ENCODE data around the gene RBMS3.

DNA sequence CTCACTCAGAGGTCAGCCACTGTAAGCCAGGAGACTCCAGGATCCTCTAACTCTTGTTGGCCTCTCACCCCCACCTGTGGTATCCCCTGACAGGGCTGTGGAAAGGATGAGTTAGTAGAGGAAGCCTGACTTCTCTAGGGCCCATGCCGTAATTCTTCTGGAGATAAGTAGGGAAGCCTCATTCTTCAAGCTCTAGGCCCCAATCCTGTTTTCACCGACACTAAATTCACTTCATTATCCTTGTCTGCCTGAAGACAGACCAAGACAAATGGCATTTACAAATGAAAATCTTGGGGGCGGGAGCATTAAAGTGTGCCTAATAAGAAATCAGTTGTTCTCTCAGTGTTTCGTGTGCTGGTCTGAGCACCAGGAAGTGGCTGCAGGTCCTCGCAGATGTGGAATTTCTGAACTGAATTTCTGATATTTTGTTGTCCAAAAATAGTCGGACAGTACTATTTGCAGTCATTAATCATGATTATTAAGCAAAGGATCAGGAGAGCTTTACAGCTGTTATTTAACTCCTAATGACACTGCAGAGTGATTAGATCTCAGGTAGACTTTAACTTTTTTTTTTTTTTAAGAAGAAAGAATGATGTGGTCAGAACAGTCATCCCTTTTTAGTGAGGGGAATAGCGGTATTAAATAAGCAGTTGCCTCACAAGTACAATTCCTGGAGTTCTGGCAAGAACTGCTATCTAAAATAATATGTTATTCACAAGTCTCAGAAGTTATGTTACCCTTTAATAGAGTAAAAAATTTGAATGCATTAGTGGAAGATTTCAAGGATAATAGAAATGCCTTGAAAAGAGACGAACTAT, 58.4 kb downstream of the RBMS3 start:
- TF ChIP-seq, protein P1, sequence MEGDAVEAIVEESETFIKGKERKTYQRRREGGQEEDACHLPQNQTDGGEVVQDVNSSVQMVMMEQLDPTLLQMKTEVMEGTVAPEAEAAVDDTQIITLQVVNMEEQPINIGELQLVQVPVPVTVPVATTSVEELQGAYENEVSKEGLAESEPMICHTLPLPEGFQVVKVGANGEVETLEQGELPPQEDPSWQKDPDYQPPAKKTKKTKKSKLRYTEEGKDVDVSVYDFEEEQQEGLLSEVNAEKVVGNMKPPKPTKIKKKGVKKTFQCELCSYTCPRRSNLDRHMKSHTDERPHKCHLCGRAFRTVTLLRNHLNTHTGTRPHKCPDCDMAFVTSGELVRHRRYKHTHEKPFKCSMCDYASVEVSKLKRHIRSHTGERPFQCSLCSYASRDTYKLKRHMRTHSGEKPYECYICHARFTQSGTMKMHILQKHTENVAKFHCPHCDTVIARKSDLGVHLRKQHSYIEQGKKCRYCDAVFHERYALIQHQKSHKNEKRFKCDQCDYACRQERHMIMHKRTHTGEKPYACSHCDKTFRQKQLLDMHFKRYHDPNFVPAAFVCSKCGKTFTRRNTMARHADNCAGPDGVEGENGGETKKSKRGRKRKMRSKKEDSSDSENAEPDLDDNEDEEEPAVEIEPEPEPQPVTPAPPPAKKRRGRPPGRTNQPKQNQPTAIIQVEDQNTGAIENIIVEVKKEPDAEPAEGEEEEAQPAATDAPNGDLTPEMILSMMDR (IDR thresholded peaks at IDR 0.05) = no peak
- no peak for TF ChIP-seq POLR2A (IDR thresholded peaks at IDR 0.05)
